CMK (cell line): Measurements from ENCODE around the gene RNF128.
"Not testable (repeated sequence)": the region's sequence is repeated elsewhere in the genome, so short reads cannot be mapped to it uniquely, and the experiment has no call there.

Experiments used
- DNase-seq: peaks from one replicate; pipeline ENCODE4 v3.0.0-alpha.2; 2010; ENCODE audit warnings: low read depth

The RNF128 gene

GRCh38 chrX:106748377-106748776, 21.9 kb downstream of the RNF128 start:
- DNase-seq, result no peak

DNA sequence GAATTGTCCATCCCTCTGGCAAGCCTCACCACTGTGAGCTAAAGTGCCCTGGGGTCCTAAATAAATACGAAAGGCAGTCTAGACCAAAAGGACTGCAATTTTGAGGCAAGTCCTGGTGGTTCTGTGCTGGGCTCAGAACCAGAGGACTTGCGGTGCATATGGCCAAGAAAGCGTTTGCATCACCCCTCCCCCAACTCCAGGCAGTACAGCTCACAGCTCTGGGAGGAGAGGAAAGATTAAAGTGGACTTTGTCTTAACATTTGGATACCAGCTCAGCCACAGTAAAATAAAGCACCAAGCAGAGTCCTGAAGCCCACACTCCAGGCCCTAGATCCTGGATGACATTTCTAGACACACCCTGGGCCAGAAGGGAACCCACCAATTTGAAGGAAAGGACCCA, 24.9 kb downstream of the RNF128 start:
- no peak for DNase-seq

DNA sequence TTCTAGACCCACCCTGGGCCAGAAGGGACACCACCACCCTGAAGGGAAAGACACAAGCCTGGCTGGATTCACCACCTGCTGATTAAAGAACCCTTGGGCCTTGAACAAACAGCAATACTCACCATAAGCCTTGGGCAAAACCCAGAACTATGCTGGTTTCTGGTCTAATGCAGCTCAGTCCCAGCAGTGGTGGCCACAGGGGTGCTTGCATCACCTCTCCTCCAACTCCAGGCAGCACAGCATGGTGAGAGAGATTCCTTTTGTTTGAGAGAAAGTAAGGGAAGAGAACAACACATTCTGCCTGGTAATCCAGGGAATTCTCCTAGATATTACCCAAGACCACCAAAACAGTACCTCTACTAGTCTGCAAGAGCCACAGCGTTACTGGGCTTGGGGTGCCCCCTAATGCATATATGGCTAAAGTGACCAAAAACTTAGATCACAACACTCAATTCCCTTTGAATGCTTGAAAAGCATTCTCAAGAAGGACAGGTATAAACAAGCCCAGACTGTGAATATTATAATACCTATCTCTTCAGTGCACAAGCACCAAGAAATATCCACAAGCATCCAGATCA, 25.7 kb downstream of the RNF128 start:
- no peak for DNase-seq

DNA sequence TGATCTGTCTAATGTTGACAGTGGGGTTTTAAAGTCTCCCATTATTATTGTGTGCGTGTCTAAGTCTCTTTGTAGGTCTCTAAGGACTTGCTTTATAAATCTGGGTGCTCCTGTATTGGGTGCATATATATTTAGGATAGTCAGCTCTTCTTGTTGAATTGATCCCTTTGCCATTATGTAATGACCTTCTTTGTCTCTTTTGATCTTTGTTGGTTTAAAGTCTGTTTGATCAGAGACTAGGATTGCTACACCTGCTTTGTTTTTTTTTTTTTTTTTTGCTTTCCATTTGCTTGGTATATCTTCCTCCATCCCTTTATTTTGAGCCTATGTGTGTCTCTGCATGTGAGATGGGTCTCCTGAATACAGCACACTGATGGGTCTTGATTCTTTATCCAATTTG, 42.8 kb downstream of the RNF128 start:
- DNase-seq, result not testable (repeated sequence)

GRCh38 chrX:106774981-106775380, 48.5 kb downstream of the RNF128 start:
- no peak for DNase-seq

DNA sequence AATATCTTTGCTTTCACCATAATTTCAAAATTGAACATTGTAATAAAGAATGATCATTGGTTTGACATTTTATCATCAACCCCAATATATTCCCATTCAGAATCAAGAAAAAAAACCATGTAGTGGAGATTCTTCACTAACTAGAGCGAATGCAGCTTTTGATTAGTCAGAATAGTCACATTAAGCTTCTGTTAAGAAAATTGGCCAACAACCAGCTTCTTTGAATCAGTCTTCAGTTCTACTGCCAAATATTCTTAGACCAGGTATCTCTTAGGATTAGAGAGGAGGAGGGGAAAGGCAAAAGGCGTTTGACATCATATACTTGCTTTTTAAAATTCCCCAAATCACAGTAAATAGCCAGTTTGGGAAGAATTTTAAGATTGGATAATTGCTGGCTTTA, 53.8 kb downstream of the RNF128 start:
- no peak for DNase-seq

- no peak for DNase-seq
These were observed 54.3 kb downstream of the RNF128 start for GRCh38 chrX:106780664-106781377.

- no peak for DNase-seq
These were observed 57.2 kb downstream of the RNF128 start for GRCh38 chrX:106783716-106784115.

DNA sequence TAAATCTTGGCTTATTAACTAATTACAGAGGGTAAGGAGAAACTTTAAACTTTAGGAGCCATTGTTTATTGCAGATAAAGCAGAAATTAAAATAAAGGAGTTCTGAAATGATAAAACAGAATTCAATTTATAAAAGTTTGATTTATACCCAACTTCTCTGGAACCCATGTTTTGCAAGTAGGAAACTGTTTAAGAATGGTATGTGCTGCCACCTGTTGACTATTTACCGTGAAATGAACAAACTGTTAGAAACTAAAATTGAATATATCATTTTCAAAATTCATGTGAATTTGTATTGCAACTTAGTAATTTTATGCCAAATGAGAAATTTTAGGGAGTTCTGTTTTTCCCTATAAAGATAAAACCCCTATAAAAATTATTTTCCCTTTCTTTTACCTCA, 65.0 kb downstream of the RNF128 start:
- no peak for DNase-seq

- no peak for DNase-seq
These were observed 75.5 kb downstream of the RNF128 start for GRCh38 chrX:106802063-106802387.

- peak; percentile 12 for DNase-seq
These were observed 76.1 kb downstream of the RNF128 start, which contains the start of gene TBC1D8B for GRCh38 chrX:106802388-106803275. TBC1D8B (plus strand) TSS chrX:106802673; CDS start chrX:106802854, 181 bp downstream.

GRCh38 chrX:106811131-106811910, 84.8 kb downstream of the RNF128 start:
- DNase-seq, result no peak

DNA sequence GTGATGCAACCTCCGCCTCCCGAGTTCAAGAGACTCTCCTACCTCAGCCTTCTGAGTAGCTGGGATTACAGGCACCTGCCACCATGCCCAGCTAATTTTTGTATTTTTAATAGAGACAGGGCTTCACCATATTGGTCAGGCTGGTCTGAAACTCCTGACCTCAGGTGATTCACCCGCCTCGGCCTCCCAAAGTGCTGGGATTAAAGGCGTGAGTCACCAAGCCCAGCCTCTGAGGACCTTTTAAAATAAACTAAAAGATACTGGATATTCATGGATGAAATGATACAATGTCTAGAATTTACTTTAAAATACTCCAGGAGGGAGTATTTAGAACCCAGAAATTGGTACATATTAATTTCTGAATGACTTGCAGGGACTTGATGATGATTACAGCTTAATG, 86.4 kb downstream of the RNF128 start:
- not testable (repeated sequence) for DNase-seq

DNA sequence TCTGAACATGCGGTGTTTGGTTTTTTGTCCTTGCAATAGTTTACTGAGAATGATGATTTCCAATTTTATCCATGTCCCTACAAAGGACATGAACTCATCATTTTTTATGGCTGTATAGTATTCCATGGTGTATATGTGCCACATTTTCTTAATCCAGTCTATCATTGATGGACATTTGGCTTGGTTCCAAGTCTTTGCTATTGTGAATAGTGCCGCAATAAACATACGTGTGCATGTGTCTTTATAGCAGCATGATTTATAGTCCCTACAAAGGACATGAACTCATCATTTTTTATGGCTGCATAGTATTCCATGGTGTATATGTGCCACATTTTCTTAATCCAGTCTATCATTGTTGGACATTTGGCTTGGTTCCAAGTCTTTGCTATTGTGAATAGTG, 87.6 kb downstream of the RNF128 start:
- not testable (repeated sequence) for DNase-seq
